Adrenal gland (tissue), 5 donors: Measurements from ENCODE around the gene RFT1.

Experiments used
- POLR2A ChIP-seq, 2 donors: fragments of 450-650 bp; IDR thresholded peaks; one replicate each; pipeline ENCODE4 v1.6.1; 2017; ENCODE audit warnings: antibody characterized with exemption in 2 of 2, mild to moderate bottlenecking in 2 of 2, moderate library complexity in 1 of 2
- TF ChIP-seq, protein P1 (sequence below), 6 experiments: fragments of 450-650 bp in 4 of 6; fragments of 200-600 bp in 2 of 6; sonication (generic) in 1 of 6; IDR thresholded peaks; 1 replicate in 5 of 6; 2 replicates in 1 of 6; pipeline versions ENCODE4 v1.5.1 to v1.8.0; 2016 to 2021; ENCODE audit warnings: antibody characterized with exemption in 6 of 6, mild to moderate bottlenecking in 2 of 6, moderate library complexity in 1 of 6
- donor health status: DM: no; HTN: no; CAD: no.

DNA sequence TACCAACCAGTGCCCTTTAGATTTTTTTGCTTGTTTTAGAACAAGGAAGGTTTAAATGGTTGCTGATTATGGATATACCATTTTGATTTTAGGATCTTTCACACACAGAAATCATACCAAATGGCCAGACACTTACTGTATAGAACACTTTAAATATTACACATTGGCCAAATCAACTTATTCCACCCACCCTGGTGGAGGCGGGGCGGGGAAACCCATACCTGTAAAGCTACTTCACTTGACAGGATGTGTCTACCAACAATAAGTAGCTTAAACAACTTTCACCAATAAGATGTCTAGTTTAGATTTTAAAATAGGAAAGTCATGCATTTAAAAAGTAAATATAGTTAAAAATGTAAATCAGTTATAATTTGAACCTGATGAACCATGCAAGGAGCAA lies 67.3 kb downstream of the RFT1 start:
- no peak for TF ChIP-seq POLR2A (IDR thresholded peaks at IDR 0.05)
- TF ChIP-seq, protein P1, sequence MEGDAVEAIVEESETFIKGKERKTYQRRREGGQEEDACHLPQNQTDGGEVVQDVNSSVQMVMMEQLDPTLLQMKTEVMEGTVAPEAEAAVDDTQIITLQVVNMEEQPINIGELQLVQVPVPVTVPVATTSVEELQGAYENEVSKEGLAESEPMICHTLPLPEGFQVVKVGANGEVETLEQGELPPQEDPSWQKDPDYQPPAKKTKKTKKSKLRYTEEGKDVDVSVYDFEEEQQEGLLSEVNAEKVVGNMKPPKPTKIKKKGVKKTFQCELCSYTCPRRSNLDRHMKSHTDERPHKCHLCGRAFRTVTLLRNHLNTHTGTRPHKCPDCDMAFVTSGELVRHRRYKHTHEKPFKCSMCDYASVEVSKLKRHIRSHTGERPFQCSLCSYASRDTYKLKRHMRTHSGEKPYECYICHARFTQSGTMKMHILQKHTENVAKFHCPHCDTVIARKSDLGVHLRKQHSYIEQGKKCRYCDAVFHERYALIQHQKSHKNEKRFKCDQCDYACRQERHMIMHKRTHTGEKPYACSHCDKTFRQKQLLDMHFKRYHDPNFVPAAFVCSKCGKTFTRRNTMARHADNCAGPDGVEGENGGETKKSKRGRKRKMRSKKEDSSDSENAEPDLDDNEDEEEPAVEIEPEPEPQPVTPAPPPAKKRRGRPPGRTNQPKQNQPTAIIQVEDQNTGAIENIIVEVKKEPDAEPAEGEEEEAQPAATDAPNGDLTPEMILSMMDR (IDR thresholded peaks at IDR 0.05), result no peak
